ENCODE data around the gene BCAS3. TPM values are rescaled to one million over a fixed set of nuclear protein-coding genes. Genes with fewer than 3 reads are reported as not detected.

Gene BCAS3
- total and polyA plus RNA-seq, 2 donors = 6.9 to 12.4 TPM

- H3K4me1 ChIP-seq (ENCODE audit: control insufficient read depth in 2 of 2, insufficient read depth in 2 of 2, low read length in 2 of 2) = peaks cover 17 to 33% of the 10 kb centered on the region in 2 donors
- no peaks in the 10 kb centered on the region for H3K36me3 ChIP-seq (ENCODE audit: control insufficient read depth in 2 of 2, insufficient read depth in 2 of 2, low read length in 1 of 2)
- no peak for DNase-seq (ENCODE audit: low read depth in 6 of 9, low spot score in 9 of 9)
- H3K4me3 ChIP-seq (ENCODE audit: low read length in 2 of 2) = no peak overlapping the region
- H3K9me3 ChIP-seq (ENCODE audit: control insufficient read depth in 2 of 2, insufficient read depth in 1 of 2, low read length in 1 of 2) = peaks cover 0 to 9% of the 10 kb centered on the region in 2 donors
- peaks cover 63 to 93% of the 10 kb centered on the region in 2 donors for H3K27me3 ChIP-seq (ENCODE audit: control insufficient read depth in 2 of 2, insufficient read depth in 1 of 2, low read length in 1 of 2)
- 93% methylated on average over 8 of the region's 8 CpGs for WGBS
- H3K27ac ChIP-seq (ENCODE audit: low read depth in 1 of 2, low read length in 1 of 2) = no peak overlapping the region
These were observed 736.0 kb downstream of the BCAS3 start for GRCh38 chr17:61413661-61414126.

GRCh38 chr17:61414141-61414935 is 736.7 kb downstream of the BCAS3 start:
- H3K4me3 ChIP-seq (ENCODE audit: low read length in 2 of 2) = no peak overlapping the region
- no peak for DNase-seq (ENCODE audit: low read depth in 6 of 9, low spot score in 9 of 9)
- no peak overlapping the region for H3K27ac ChIP-seq (ENCODE audit: low read depth in 1 of 2, low read length in 1 of 2)
- peaks cover 17 to 30% of the 10 kb centered on the region in 2 donors for H3K4me1 ChIP-seq (ENCODE audit: control insufficient read depth in 2 of 2, insufficient read depth in 2 of 2, low read length in 2 of 2)
- H3K9me3 ChIP-seq (ENCODE audit: control insufficient read depth in 2 of 2, insufficient read depth in 1 of 2, low read length in 1 of 2) = peaks cover 0 to 9% of the 10 kb centered on the region in 2 donors
- H3K27me3 ChIP-seq (ENCODE audit: control insufficient read depth in 2 of 2, insufficient read depth in 1 of 2, low read length in 1 of 2) = peaks cover 57 to 90% of the 10 kb centered on the region in 2 donors
- WGBS = 88% methylated on average over 16 of the region's 16 CpGs
- no peaks in the 10 kb centered on the region for H3K36me3 ChIP-seq (ENCODE audit: control insufficient read depth in 2 of 2, insufficient read depth in 2 of 2, low read length in 1 of 2)

DNA sequence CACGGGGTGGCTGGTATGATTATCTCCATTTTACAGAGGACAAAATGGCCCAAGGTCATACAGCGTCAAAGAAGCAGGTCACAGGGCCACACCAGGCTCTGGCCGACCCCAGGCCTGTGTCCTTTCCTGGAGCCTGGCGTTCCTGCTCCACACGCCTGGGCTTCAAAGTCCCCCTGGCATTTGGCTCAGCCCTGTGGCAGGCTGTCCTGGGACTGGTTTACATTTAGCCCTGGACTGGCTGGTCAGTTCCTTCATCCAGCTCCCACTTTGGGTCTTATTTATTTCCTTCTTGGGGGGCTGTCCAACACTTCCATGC is 737.2 kb downstream of the BCAS3 start:
- no peaks in the 10 kb centered on the region for H3K36me3 ChIP-seq (ENCODE audit: control insufficient read depth in 2 of 2, insufficient read depth in 2 of 2, low read length in 1 of 2)
- peaks cover 53 to 91% of the 10 kb centered on the region in 2 donors for H3K27me3 ChIP-seq (ENCODE audit: control insufficient read depth in 2 of 2, insufficient read depth in 1 of 2, low read length in 1 of 2)
- DNase-seq (ENCODE audit: low read depth in 6 of 9, low spot score in 9 of 9) = no peak
- no peak overlapping the region for H3K27ac ChIP-seq (ENCODE audit: low read depth in 1 of 2, low read length in 1 of 2)
- H3K9me3 ChIP-seq (ENCODE audit: control insufficient read depth in 2 of 2, insufficient read depth in 1 of 2, low read length in 1 of 2) = peaks cover 0 to 9% of the 10 kb centered on the region in 2 donors
- no peak overlapping the region for H3K4me3 ChIP-seq (ENCODE audit: low read length in 2 of 2)
- WGBS = 97% methylated on average over 5 of the region's 5 CpGs
- peaks cover 17 to 30% of the 10 kb centered on the region in 2 donors for H3K4me1 ChIP-seq (ENCODE audit: control insufficient read depth in 2 of 2, insufficient read depth in 2 of 2, low read length in 2 of 2)

GRCh38 chr17:61415374-61416210 is 737.9 kb downstream of the BCAS3 start:
- H3K27ac ChIP-seq (ENCODE audit: low read depth in 1 of 2, low read length in 1 of 2) = no peak overlapping the region
- WGBS = over 99% methylated on average over 6 of the region's 6 CpGs
- H3K36me3 ChIP-seq (ENCODE audit: control insufficient read depth in 2 of 2, insufficient read depth in 2 of 2, low read length in 1 of 2) = no peaks in the 10 kb centered on the region
- peaks cover 0 to 3% of the 10 kb centered on the region in 2 donors for H3K9me3 ChIP-seq (ENCODE audit: control insufficient read depth in 2 of 2, insufficient read depth in 1 of 2, low read length in 1 of 2)
- H3K4me3 ChIP-seq (ENCODE audit: low read length in 2 of 2) = no peak overlapping the region
- H3K4me1 ChIP-seq (ENCODE audit: control insufficient read depth in 2 of 2, insufficient read depth in 2 of 2, low read length in 2 of 2) = peaks cover 16 to 26% of the 10 kb centered on the region in 2 donors
- H3K27me3 ChIP-seq (ENCODE audit: control insufficient read depth in 2 of 2, insufficient read depth in 1 of 2, low read length in 1 of 2) = peaks cover 49 to 91% of the 10 kb centered on the region in 2 donors
- no peak for DNase-seq (ENCODE audit: low read depth in 6 of 9, low spot score in 9 of 9)

- peaks cover 11 to 22% of the 10 kb centered on the region in 2 donors for H3K4me1 ChIP-seq (ENCODE audit: control insufficient read depth in 2 of 2, insufficient read depth in 2 of 2, low read length in 2 of 2)
- WGBS = 93% methylated on average over 6 of the region's 6 CpGs
- no peak for DNase-seq (ENCODE audit: low read depth in 6 of 9, low spot score in 9 of 9)
- no peaks in the 10 kb centered on the region for H3K9me3 ChIP-seq (ENCODE audit: control insufficient read depth in 2 of 2, insufficient read depth in 1 of 2, low read length in 1 of 2)
- no peak overlapping the region for H3K4me3 ChIP-seq (ENCODE audit: low read length in 2 of 2)
- H3K27me3 ChIP-seq (ENCODE audit: control insufficient read depth in 2 of 2, insufficient read depth in 1 of 2, low read length in 1 of 2) = peaks cover 44 to 90% of the 10 kb centered on the region in 2 donors
- no peak overlapping the region for H3K27ac ChIP-seq (ENCODE audit: low read depth in 1 of 2, low read length in 1 of 2)
- H3K36me3 ChIP-seq (ENCODE audit: control insufficient read depth in 2 of 2, insufficient read depth in 2 of 2, low read length in 1 of 2) = no peaks in the 10 kb centered on the region
These were observed 738.5 kb downstream of the BCAS3 start for GRCh38 chr17:61416211-61416539.

GRCh38 chr17:61416540-61417363 is 739.1 kb downstream of the BCAS3 start:
- peak in 5 of 9 donors; percentile 33 to 57 (median 44) for DNase-seq (ENCODE audit: low read depth in 6 of 9, low spot score in 9 of 9)
- Histone ChIP-seq H3K27me3 (ENCODE audit: control insufficient read depth in 2 of 2, insufficient read depth in 1 of 2, low read length in 1 of 2) (peaks cover 38 to 87% of the 10 kb centered on the region in 2 donors), H3K36me3 (ENCODE audit: control insufficient read depth in 2 of 2, insufficient read depth in 2 of 2, low read length in 1 of 2) (no peaks in the 10 kb centered on the region), H3K27ac (ENCODE audit: low read depth in 1 of 2, low read length in 1 of 2) (no peak overlapping the region), H3K4me3 (ENCODE audit: low read length in 2 of 2) (no peak overlapping the region), H3K9me3 (ENCODE audit: control insufficient read depth in 2 of 2, insufficient read depth in 1 of 2, low read length in 1 of 2) (no peaks in the 10 kb centered on the region), H3K4me1 (ENCODE audit: control insufficient read depth in 2 of 2, insufficient read depth in 2 of 2, low read length in 2 of 2) (peaks cover 7 to 17% of the 10 kb centered on the region in 2 donors)
- WGBS = 29% methylated on average over 43 of the region's 43 CpGs

DNA sequence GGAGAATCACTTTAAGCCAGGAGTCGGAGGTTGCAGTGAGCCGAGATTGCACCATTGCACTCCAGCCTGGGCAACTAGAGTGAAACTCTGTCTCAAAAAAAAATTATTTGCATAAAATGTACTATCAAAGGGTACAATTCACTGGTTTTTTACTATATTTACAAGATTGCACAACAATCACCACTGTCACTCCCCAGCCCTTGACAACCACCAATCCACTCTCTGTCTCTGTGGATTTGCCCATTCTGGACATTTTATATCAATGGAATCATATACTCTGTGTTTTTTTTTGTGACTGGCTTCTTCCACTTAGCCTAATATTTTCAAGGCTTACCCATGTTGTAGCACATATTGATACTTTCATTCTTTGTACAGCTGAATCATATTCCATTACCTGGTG is 740.8 kb downstream of the BCAS3 start:
- no peak for DNase-seq (ENCODE audit: low read depth in 6 of 9, low spot score in 9 of 9)
- Histone ChIP-seq H3K27ac (ENCODE audit: low read depth in 1 of 2, low read length in 1 of 2) (no peak overlapping the region), H3K4me1 (ENCODE audit: control insufficient read depth in 2 of 2, insufficient read depth in 2 of 2, low read length in 2 of 2) (peaks cover 0 to 4% of the 10 kb centered on the region in 2 donors), H3K36me3 (ENCODE audit: control insufficient read depth in 2 of 2, insufficient read depth in 2 of 2, low read length in 1 of 2) (no peaks in the 10 kb centered on the region), H3K9me3 (ENCODE audit: control insufficient read depth in 2 of 2, insufficient read depth in 1 of 2, low read length in 1 of 2) (no peaks in the 10 kb centered on the region), H3K27me3 (ENCODE audit: control insufficient read depth in 2 of 2, insufficient read depth in 1 of 2, low read length in 1 of 2) (peaks cover 22 to 77% of the 10 kb centered on the region in 2 donors), H3K4me3 (ENCODE audit: low read length in 2 of 2) (no peak overlapping the region)
- WGBS = 94% methylated on average over 2 of the region's 2 CpGs

DNA sequence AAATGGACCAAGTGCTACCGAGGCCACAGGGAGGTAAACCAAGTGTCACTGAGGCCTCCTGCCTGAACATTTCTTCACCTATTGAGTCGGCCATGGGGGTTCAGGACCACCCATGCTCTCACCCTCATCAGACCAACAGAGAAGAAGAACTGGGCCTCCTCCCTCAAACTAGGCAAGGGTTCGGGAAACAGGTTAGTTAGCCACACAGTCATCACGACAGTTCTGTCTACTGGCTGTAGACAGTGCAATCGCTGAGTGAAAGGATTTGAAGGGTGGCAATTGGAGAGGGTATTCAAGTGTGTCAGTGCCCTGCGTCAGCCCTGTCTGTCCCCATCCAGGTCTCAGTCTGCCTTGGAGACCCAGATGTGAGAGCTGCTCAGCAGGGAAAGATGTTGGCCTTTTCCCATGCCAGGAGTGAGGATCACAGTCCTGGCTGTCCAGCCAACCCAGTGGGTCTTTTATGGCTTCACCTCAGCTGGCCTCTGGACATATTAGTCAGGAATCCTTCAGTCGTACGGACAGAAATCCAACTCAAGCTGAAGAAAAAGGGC is 741.9 kb downstream of the BCAS3 start:
- Histone ChIP-seq H3K36me3 (ENCODE audit: control insufficient read depth in 2 of 2, insufficient read depth in 2 of 2, low read length in 1 of 2) (no peaks in the 10 kb centered on the region), H3K4me1 (ENCODE audit: control insufficient read depth in 2 of 2, insufficient read depth in 2 of 2, low read length in 2 of 2) (peaks cover 0 to 4% of the 10 kb centered on the region in 2 donors), H3K27me3 (ENCODE audit: control insufficient read depth in 2 of 2, insufficient read depth in 1 of 2, low read length in 1 of 2) (peaks cover 20 to 75% of the 10 kb centered on the region in 2 donors), H3K9me3 (ENCODE audit: control insufficient read depth in 2 of 2, insufficient read depth in 1 of 2, low read length in 1 of 2) (no peaks in the 10 kb centered on the region), H3K4me3 (ENCODE audit: low read length in 2 of 2) (no peak overlapping the region), H3K27ac (ENCODE audit: low read depth in 1 of 2, low read length in 1 of 2) (no peak overlapping the region)
- WGBS = 93% methylated on average over 8 of the region's 8 CpGs
- no peak for DNase-seq (ENCODE audit: low read depth in 6 of 9, low spot score in 9 of 9)
